SK-N-SH (cell line): Measurements from ENCODE around the gene OR8K3. TPM values are rescaled to one million over a fixed set of nuclear protein-coding genes. Genes with fewer than 3 reads are reported as not detected.

Experiments used
- CTCF ChIA-PET: fragments of 300-600, 350-600 bp; formaldehyde crosslinking; extraction: SDS; loops from one replicate; lab custom pipeline; 2021; lab: Yijun Ruan, JAX
- POLR2A ChIA-PET: fragments of 350-600 bp; sonication (Branson Sonifier 250); formaldehyde crosslinking; extraction: SDS; loops from one replicate; lab custom pipeline; 2020; ENCODE audit warnings: antibody characterized with exemption, inconsistent platforms; lab: Yijun Ruan, JAX
- DNase-seq: peaks from one replicate; pipeline ENCODE4 v3.0.0; 2012
- H2AFZ ChIP-seq: fragments of 200-600 bp; sonication (generic); 2 replicates; pipeline ENCODE4 v1.8.1; 2016; ENCODE audit warnings: antibody characterized with exemption, mild to moderate bottlenecking, low read depth
- H3F3A ChIP-seq: fragments of 200-600 bp; sonication (generic); replicated peaks from 2 replicates; pipeline ENCODE3; 2016; ENCODE audit warnings: antibody characterized with exemption, mild to moderate bottlenecking; ENCODE audit not compliant: insufficient read depth
- H3K27ac ChIP-seq, 2 experiments: fragments of 200-500 bp in 1 of 2; fragments of 200-600 bp in 1 of 2; sonication (Bioruptor generic) in 1 of 2; sonication (generic), shearing (Covaris generic) in 1 of 2; 2 replicates each; pipeline versions ENCODE4 v1.5.1 to v1.6.1; 2014 to 2016; ENCODE audit warnings: low read depth in 2 of 2, inconsistent platforms in 1 of 2, low read length in 1 of 2, mild to moderate bottlenecking in 1 of 2, mixed read lengths in 1 of 2
- H3K27me3 ChIP-seq: fragments of 200-600 bp; sonication (generic), shearing (Covaris generic); 2 replicates; pipeline ENCODE4 v1.6.1; 2016; ENCODE audit warnings: mixed run types; ENCODE audit not compliant: insufficient read depth
- H3K36me3 ChIP-seq, 2 experiments: fragments of 200-500 bp in 1 of 2; fragments of 200-600 bp in 1 of 2; sonication (Bioruptor generic) in 1 of 2; sonication (generic) in 1 of 2; replicated peaks in 1 of 2; 2 replicates each; pipeline versions ENCODE3 to v1.5.1; 2014 to 2016; ENCODE audit warnings: low read length in 1 of 2, mild to moderate bottlenecking in 1 of 2; ENCODE audit not compliant: insufficient read depth in 2 of 2, control insufficient read depth in 1 of 2
- H3K4me1 ChIP-seq, 2 experiments: fragments of 200-500 bp in 1 of 2; fragments of 200-600 bp in 1 of 2; sonication (Bioruptor generic) in 1 of 2; sonication (generic), shearing (Covaris generic) in 1 of 2; 2 replicates each; pipeline versions ENCODE4 v1.5.1 to v1.6.1; 2014 to 2016; ENCODE audit warnings: low read depth in 1 of 2, low read length in 1 of 2, mixed run types in 1 of 2; ENCODE audit not compliant: insufficient read depth in 2 of 2, control insufficient read depth in 1 of 2
- H3K4me2 ChIP-seq: fragments of 200-600 bp; sonication (generic), shearing (Covaris generic); 2 replicates; pipeline ENCODE4 v1.6.1; 2017; ENCODE audit warnings: mixed run types
- H3K4me3 ChIP-seq, 2 experiments: fragments of 200-500 bp in 1 of 2; fragments of 200-600 bp in 1 of 2; sonication (Bioruptor generic) in 1 of 2; sonication (generic), shearing (Covaris generic) in 1 of 2; 2 replicates each; pipeline versions ENCODE4 v1.5.1 to v1.8.1; 2014 to 2016; ENCODE audit warnings: low read depth in 2 of 2, inconsistent platforms in 1 of 2, low read length in 1 of 2, mild to moderate bottlenecking in 1 of 2, mixed read lengths in 1 of 2, moderate library complexity in 1 of 2
- H3K79me2 ChIP-seq: fragments of 200-600 bp; sonication (generic); 2 replicates; pipeline ENCODE4 v1.8.1; 2017; ENCODE audit warnings: mild to moderate bottlenecking; ENCODE audit not compliant: insufficient read depth
- H3K9ac ChIP-seq: fragments of 200-600 bp; sonication (generic); 2 replicates; pipeline ENCODE4 v1.6.1; 2017; ENCODE audit warnings: mixed run types
- H3K9me2 ChIP-seq: fragments of 200-600 bp; sonication (generic); 2 replicates; pipeline ENCODE4 v1.6.1; 2017; ENCODE audit warnings: mixed run types
- H3K9me3 ChIP-seq: fragments of 200-600 bp; sonication (generic); 2 replicates; pipeline ENCODE4 v1.6.1; 2017; ENCODE audit warnings: mixed run types, mild to moderate bottlenecking, moderate library complexity
- H4K20me1 ChIP-seq: fragments of 200-600 bp; sonication (generic); 2 replicates; pipeline ENCODE4 v1.6.1; 2017; ENCODE audit warnings: mild to moderate bottlenecking, mixed run types; ENCODE audit not compliant: insufficient read depth
- CHD2 ChIP-seq: fragments of 150-350 bp; IDR thresholded peaks from 2 replicates; pipeline ENCODE4 v1.6.1; 2018; ENCODE audit warnings: low read length; ENCODE audit not compliant: partially characterized antibody
- ELF1 ChIP-seq: IDR thresholded peaks from 2 replicates; pipeline ENCODE4 v1.4.0; 2012
- EP300 ChIP-seq, 2 experiments: IDR thresholded peaks; 2 replicates each; pipeline versions ENCODE4 v1.4.0 to v1.6.1; 2012; ENCODE audit warnings: borderline replicate concordance in 1 of 2, low read depth in 1 of 2, low read length in 1 of 2
- EZH2phosphoT487 ChIP-seq: fragments of 200-600 bp; sonication (generic); IDR thresholded peaks from 2 replicates; pipeline ENCODE4 v1.6.1; 2017; ENCODE audit warnings: low read depth, mixed run types, mild to moderate bottlenecking, antibody characterized with exemption, moderate library complexity, borderline replicate concordance
- FOXM1 ChIP-seq: IDR thresholded peaks from 2 replicates; pipeline ENCODE4 v1.4.0; 2012; ENCODE audit warnings: low read depth, mild to moderate bottlenecking
- GATA2 ChIP-seq: sonication (generic); formaldehyde crosslinking; IDR thresholded peaks from 2 replicates; pipeline ENCODE4 v1.5.0; 2020; ENCODE audit warnings: mild to moderate bottlenecking, missing genetic modification reagents
- JUND ChIP-seq: IDR thresholded peaks from 2 replicates; pipeline ENCODE4 v1.4.0; 2012
- RAD21 ChIP-seq: IDR thresholded peaks from 2 replicates; pipeline ENCODE4 v1.6.1; 2012; ENCODE audit warnings: mild to moderate bottlenecking, low read length
- RCOR1 ChIP-seq: fragments of 150-350 bp; IDR thresholded peaks from 2 replicates; pipeline ENCODE4 v1.6.1; 2017; ENCODE audit warnings: antibody characterized with exemption, low read length
- SMC3 ChIP-seq: IDR thresholded peaks from 2 replicates; pipeline ENCODE4 v1.6.1; 2012; ENCODE audit warnings: low read depth, low read length, improper control_type of control experiment
- WGBS: methylation state at CpG from one replicate; pipeline ENCODE4 v1.1.6; 2017; ENCODE audit warnings: low lambda C conversion rate; 5-methylcytosine and 5-hydroxymethylcytosine counted together
- polyA plus RNA-seq, 3 experiments: library from polyadenylated mRNA; depleted of rRNA; stranded (reverse); fragments of >200 nt; gene quantifications; 2 replicates each; pipeline ENCODE4 v1.2.3, GENCODE V29; 2012
- TF ChIP-seq, protein P1 (sequence below): IDR thresholded peaks from 2 replicates; pipeline ENCODE4 v1.4.0; 2012; ENCODE audit warnings: low read depth
- TF ChIP-seq, protein P2 (sequence below): fragments of 150-350 bp; IDR thresholded peaks from 2 replicates; pipeline ENCODE4 v1.6.1; 2016; ENCODE audit warnings: mild to moderate bottlenecking, low read depth, low read length
- TF ChIP-seq, protein P3 (sequence below): IDR thresholded peaks from 2 replicates; pipeline ENCODE4; 2012

OR8K3 gene
- polyA plus RNA-seq, 1 of the 3 experiments (the other 2 are of a cell fraction), result not detected

DNA sequence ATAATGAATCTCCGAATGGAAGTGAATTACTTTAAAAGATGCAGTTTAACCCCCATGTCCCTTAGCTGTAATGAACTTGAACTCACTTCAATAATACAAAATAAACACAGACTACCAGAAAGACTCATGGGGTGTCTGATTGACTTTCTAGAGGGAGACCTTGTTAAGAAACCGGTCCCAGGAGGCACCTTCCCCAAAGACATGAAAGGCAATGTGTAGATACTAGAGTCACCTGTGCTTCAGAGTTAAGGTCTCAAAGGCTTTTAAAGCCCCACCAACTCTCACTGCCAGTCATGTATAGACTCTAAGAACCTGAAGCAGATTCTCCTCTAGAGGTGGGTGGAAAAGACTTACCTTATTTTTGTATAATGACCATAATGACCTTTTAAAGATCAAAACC lies 39.0 kb downstream of the OR8K3 start, which contains the start of gene OR8J1:
Gene OR8J1 (plus strand): TSS at position 301 of the 400 bp plus-strand sequence. CDS start 5,956 bp downstream, outside the sequence.
- H3K4me2 ChIP-seq, result no peak within 1 kb of the TSS
- H3K36me3 ChIP-seq, result no peaks in the 10 kb centered on the region
- ChIA-PET POLR2A (no interaction called here), CTCF (no interaction called here)
- no peaks in the 10 kb centered on the region for H3K79me2 ChIP-seq
- H3K9ac ChIP-seq, result no peak within 1 kb of the TSS
- no peak within 1 kb of the TSS for H3K4me3 ChIP-seq
- no peak for DNase-seq
- H3K9me3 ChIP-seq, result no peaks in the 10 kb centered on the region; the same call in 1 of the 2 replicates
- no peaks in the 10 kb centered on the region for H4K20me1 ChIP-seq
- no peaks in the 10 kb centered on the region; a peak in 1 of 4 replicates for H3K4me1 ChIP-seq
- H3K9me2 ChIP-seq, result no peaks in the 10 kb centered on the region
- 0% methylated on average over 2 of the region's 2 CpGs for WGBS
- TF ChIP-seq RAD21, result no peak
- TF ChIP-seq, protein P1, sequence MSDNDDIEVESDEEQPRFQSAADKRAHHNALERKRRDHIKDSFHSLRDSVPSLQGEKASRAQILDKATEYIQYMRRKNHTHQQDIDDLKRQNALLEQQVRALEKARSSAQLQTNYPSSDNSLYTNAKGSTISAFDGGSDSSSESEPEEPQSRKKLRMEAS, result no peak
- no peak for TF ChIP-seq RCOR1
- no peak for TF ChIP-seq JUND
- TF ChIP-seq, protein P2, sequence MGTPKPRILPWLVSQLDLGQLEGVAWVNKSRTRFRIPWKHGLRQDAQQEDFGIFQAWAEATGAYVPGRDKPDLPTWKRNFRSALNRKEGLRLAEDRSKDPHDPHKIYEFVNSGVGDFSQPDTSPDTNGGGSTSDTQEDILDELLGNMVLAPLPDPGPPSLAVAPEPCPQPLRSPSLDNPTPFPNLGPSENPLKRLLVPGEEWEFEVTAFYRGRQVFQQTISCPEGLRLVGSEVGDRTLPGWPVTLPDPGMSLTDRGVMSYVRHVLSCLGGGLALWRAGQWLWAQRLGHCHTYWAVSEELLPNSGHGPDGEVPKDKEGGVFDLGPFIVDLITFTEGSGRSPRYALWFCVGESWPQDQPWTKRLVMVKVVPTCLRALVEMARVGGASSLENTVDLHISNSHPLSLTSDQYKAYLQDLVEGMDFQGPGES, result no peak
- no peak for TF ChIP-seq GATA2 (CRISPR knock-in tag)
- no peak for TF ChIP-seq CHD2
- no peak for TF ChIP-seq EZH2phosphoT487
- TF ChIP-seq, protein P3, sequence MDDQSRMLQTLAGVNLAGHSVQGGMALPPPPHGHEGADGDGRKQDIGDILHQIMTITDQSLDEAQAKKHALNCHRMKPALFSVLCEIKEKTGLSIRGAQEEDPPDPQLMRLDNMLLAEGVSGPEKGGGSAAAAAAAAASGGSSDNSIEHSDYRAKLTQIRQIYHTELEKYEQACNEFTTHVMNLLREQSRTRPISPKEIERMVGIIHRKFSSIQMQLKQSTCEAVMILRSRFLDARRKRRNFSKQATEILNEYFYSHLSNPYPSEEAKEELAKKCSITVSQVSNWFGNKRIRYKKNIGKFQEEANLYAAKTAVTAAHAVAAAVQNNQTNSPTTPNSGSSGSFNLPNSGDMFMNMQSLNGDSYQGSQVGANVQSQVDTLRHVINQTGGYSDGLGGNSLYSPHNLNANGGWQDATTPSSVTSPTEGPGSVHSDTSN, result no peak
- no peak for TF ChIP-seq FOXM1
- TF ChIP-seq ELF1, result no peak
- no peak for TF ChIP-seq SMC3
- TF ChIP-seq EP300 (IDR thresholded peaks at IDR 0.05; ENCODE audit: borderline replicate concordance in 1 of 2, low read depth in 1 of 2, low read length in 1 of 2), result no peak
- H3K27me3 ChIP-seq, result no peaks in the 10 kb centered on the region
- no peak within 1 kb of the TSS for H2AFZ ChIP-seq
- no peak within 1 kb of the TSS for H3K27ac ChIP-seq
- H3F3A ChIP-seq, result no peaks in the 10 kb centered on the region

Other genes starting within 250 kb of the OR8K3 start
- gene OR8I2, start 221.8 kb upstream of the OR8K3 start, polyA plus RNA-seq (2012; rRNA removed), result not detected in 2 replicates
- not detected in 2 replicates for gene OR8H2, start 211.5 kb upstream of the OR8K3 start, polyA plus RNA-seq (2012; rRNA removed)
- gene OR8H3, start 192.8 kb upstream of the OR8K3 start, polyA plus RNA-seq (2012; rRNA removed), result not detected in 2 replicates
- gene OR8J3, start 174.9 kb upstream of the OR8K3 start, polyA plus RNA-seq (2012; rRNA removed), result not detected in 2 replicates
- not detected in 2 replicates for gene OR8K5, start 154.8 kb upstream of the OR8K3 start, polyA plus RNA-seq (2012; rRNA removed)
- gene OR5J2, start 138.5 kb upstream of the OR8K3 start, polyA plus RNA-seq (2012; rRNA removed), result not detected in 2 replicates
- not detected in 2 replicates for gene OR5T2, start 80.9 kb upstream of the OR8K3 start, polyA plus RNA-seq (2012; rRNA removed)
- gene OR5T3, start 62.9 kb upstream of the OR8K3 start, polyA plus RNA-seq (2012; rRNA removed), result not detected in 2 replicates
- gene OR5T1, start 41.0 kb upstream of the OR8K3 start, polyA plus RNA-seq (2012; rRNA removed), result not detected in 2 replicates
- gene OR8H1, start 22.9 kb upstream of the OR8K3 start, polyA plus RNA-seq (2012; rRNA removed), result not detected in 2 replicates
- not detected in 2 replicates for gene OR8K1, start 30.9 kb downstream of the OR8K3 start, polyA plus RNA-seq (2012; rRNA removed)
- gene OR8J1, start 39.1 kb downstream of the OR8K3 start, polyA plus RNA-seq (2012; rRNA removed), result not detected in 2 replicates
- gene OR8U1, start 60.5 kb downstream of the OR8K3 start, polyA plus RNA-seq (2012; rRNA removed), result not detected in 2 replicates
- gene OR5AL1, start 97.6 kb downstream of the OR8K3 start, polyA plus RNA-seq (2012; rRNA removed), result not detected in 2 replicates
- not detected in 2 replicates for gene OR5M3, start 158.2 kb downstream of the OR8K3 start, polyA plus RNA-seq (2012; rRNA removed)
- not detected in 2 replicates for gene OR5M8, start 176.2 kb downstream of the OR8K3 start, polyA plus RNA-seq (2012; rRNA removed)
- gene OR5M11, start 228.1 kb downstream of the OR8K3 start, polyA plus RNA-seq (2012; rRNA removed), result not detected in 2 replicates